CD14-positive monocyte (primary cell): ENCODE measurements around the gene ARHGEF1. TPM values are rescaled to one million over a fixed set of nuclear protein-coding genes. Genes with fewer than 3 reads are reported as not detected.
A peak's percentile ranks its signal among the peaks of the same experiment; 100 is the strongest.
"Not testable (repeated sequence)": the region's sequence is repeated elsewhere in the genome, so short reads cannot be mapped to it uniquely, and the experiment has no call there.

Source experiments
- DNase-seq, 3 donors: peaks; one replicate each; pipeline ENCODE4 v3.0.0-alpha.2; 2011 to 2022
- H2AFZ ChIP-seq: 2 replicates; pipeline ENCODE4 v1.6.0; 2012; ENCODE audit warnings: mild to moderate bottlenecking, low read depth, low read length, inconsistent platforms; ENCODE audit not compliant: insufficient read depth, poor library complexity, severe bottlenecking
- H3K27ac ChIP-seq, 2 donors: 1 replicate in 1 of 2; 2 replicates in 1 of 2; pipeline ENCODE4 v1.5.1; 2012 to 2013; ENCODE audit warnings: low read length in 2 of 2, control low read depth in 1 of 2, inconsistent platforms in 1 of 2, low read depth in 1 of 2, mild to moderate bottlenecking in 1 of 2
- H3K27me3 ChIP-seq, 2 donors: one replicate each; pipeline versions ENCODE4 v1.6.0 to v1.6.1; 2011 to 2013; ENCODE audit warnings: low read length in 2 of 2; ENCODE audit not compliant: control insufficient read depth in 2 of 2, insufficient read depth in 2 of 2
- H3K36me3 ChIP-seq, 2 donors: replicated peaks in 1 of 2; 1 replicate in 1 of 2; 2 replicates in 1 of 2; pipeline versions ENCODE4 v1.5.1 to v1.6.1; 2012 to 2013; ENCODE audit warnings: low read length in 2 of 2, control low read depth in 1 of 2, inconsistent platforms in 1 of 2, mild to moderate bottlenecking in 1 of 2; ENCODE audit not compliant: insufficient read depth in 2 of 2, control insufficient read depth in 1 of 2
- H3K4me1 ChIP-seq, 2 donors: 1 replicate in 1 of 2; 2 replicates in 1 of 2; pipeline versions ENCODE4 v1.5.1 to v1.6.1; 2012 to 2013; ENCODE audit warnings: low read length in 2 of 2, control low read depth in 1 of 2, inconsistent platforms in 1 of 2, mild to moderate bottlenecking in 1 of 2, moderate library complexity in 1 of 2; ENCODE audit not compliant: insufficient read depth in 2 of 2, control insufficient read depth in 1 of 2
- H3K4me2 ChIP-seq: replicated peaks from 2 replicates; pipeline ENCODE3; 2012; ENCODE audit warnings: low read length, moderate library complexity, mild to moderate bottlenecking; ENCODE audit not compliant: poor library complexity, severe bottlenecking; ENCODE audit errors: extremely low read depth
- H3K4me3 ChIP-seq, 3 experiments: fragments of 200-600 bp in 1 of 3; sonication (generic) in 1 of 3; replicated peaks in 1 of 3; 1 replicate in 2 of 3; 2 replicates in 1 of 3; pipeline ENCODE4 v1.5.1; 2011 to 2013; ENCODE audit warnings: low read length in 3 of 3, mild to moderate bottlenecking in 3 of 3, control low read depth in 2 of 3, low read depth in 2 of 3, inconsistent platforms in 1 of 3, moderate library complexity in 1 of 3
- H3K79me2 ChIP-seq: 2 replicates; pipeline ENCODE4 v1.6.0; 2012; ENCODE audit warnings: mild to moderate bottlenecking, control low read depth, inconsistent platforms, low read length, moderate library complexity; ENCODE audit not compliant: insufficient read depth
- H3K9ac ChIP-seq: 2 replicates; pipeline ENCODE4 v1.6.0; 2017; ENCODE audit warnings: low read length, mild to moderate bottlenecking; ENCODE audit not compliant: insufficient read depth, poor library complexity, severe bottlenecking
- H3K9me3 ChIP-seq, 2 donors: replicated peaks in 1 of 2; 1 replicate in 1 of 2; 2 replicates in 1 of 2; pipeline versions ENCODE4 v1.5.1 to v1.6.1; 2012 to 2013; ENCODE audit warnings: low read length in 2 of 2, control low read depth in 1 of 2; ENCODE audit not compliant: control insufficient read depth in 1 of 2, insufficient read depth in 1 of 2
- H4K20me1 ChIP-seq: 2 replicates; pipeline ENCODE4 v1.6.0; 2012; ENCODE audit warnings: mild to moderate bottlenecking, low read length, control low read depth, moderate library complexity; ENCODE audit not compliant: insufficient read depth
- H3K27ac Mint-ChIP-seq, 7 donors: one replicate each; pipeline ENCODE4 v1.8.0; 2020; ENCODE audit warnings: mild to moderate bottlenecking in 7 of 7, mixed read lengths in 7 of 7, moderate library complexity in 6 of 7, inconsistent platforms in 2 of 7
- H3K27me3 Mint-ChIP-seq, 3 donors: one replicate each; pipeline ENCODE4 v1.8.0; 2021 to 2022; ENCODE audit warnings: low read depth in 3 of 3, mild to moderate bottlenecking in 3 of 3, mixed read lengths in 3 of 3, moderate library complexity in 3 of 3, inconsistent platforms in 1 of 3
- H3K36me3 Mint-ChIP-seq, 2 donors: one replicate each; pipeline ENCODE4 v1.8.0; 2020; ENCODE audit warnings: mixed read lengths in 2 of 2, inconsistent platforms in 1 of 2, mild to moderate bottlenecking in 1 of 2
- H3K4me1 Mint-ChIP-seq: one replicate; pipeline ENCODE4 v1.8.0; 2020; ENCODE audit warnings: mild to moderate bottlenecking, mixed read lengths
- H3K4me3 Mint-ChIP-seq, 2 donors: one replicate each; pipeline ENCODE4 v1.8.0; 2020; ENCODE audit warnings: mild to moderate bottlenecking in 2 of 2, mixed read lengths in 2 of 2, moderate library complexity in 1 of 2
- H3K9me3 Mint-ChIP-seq, 7 donors: one replicate each; pipeline ENCODE4 v1.8.0; 2020 to 2022; ENCODE audit warnings: mixed read lengths in 7 of 7, mild to moderate bottlenecking in 6 of 7, moderate library complexity in 6 of 7, inconsistent platforms in 2 of 7
- WGBS: methylation state at CpG from one replicate; pipeline ENCODE4 v1.1.5; 2013; ENCODE audit warnings: missing lambda C conversion rate; ENCODE audit not compliant: insufficient coverage; 5-methylcytosine and 5-hydroxymethylcytosine counted together
- intact Hi-C, 2 donors: fragments of 100-400 bp; cut with micrococcal nuclease; formaldehyde crosslinking; loops; one replicate each; pipeline versions ENCODE4 v1.15.0 to v1.15.1; 2023
- polyA plus RNA-seq, 3 donors: library from polyadenylated mRNA; depleted of rRNA in 1 of 3; unstranded in 2 of 3; stranded (reverse) in 1 of 3; fragments of 300-500 nt in 2 of 3; fragments of >200 nt in 1 of 3; fragmentation: Illumina TruSeq in 2 of 3; gene quantifications; 1 replicate in 2 of 3; 2 replicates in 1 of 3; pipeline ENCODE4 v1.2.3, GENCODE V29; 2012 to 2021
- TF ChIP-seq, protein P1 (sequence below): fragments of 200-600 bp; IDR thresholded peaks from one replicate; pipeline ENCODE4 v1.8.0; 2022; ENCODE audit warnings: antibody characterized with exemption, mild to moderate bottlenecking

Gene ARHGEF1
- polyA plus RNA-seq, 3 donors, result 82.8 to 622 (median 95.5) TPM

GRCh38 chr19:41936961-41937360 is 54.0 kb downstream of the ARHGEF1 start:
- no peaks in the 10 kb centered on the region for H4K20me1 ChIP-seq
- 92% methylated on average over 14 of the region's 15 CpGs for WGBS
- TF ChIP-seq, protein P1, sequence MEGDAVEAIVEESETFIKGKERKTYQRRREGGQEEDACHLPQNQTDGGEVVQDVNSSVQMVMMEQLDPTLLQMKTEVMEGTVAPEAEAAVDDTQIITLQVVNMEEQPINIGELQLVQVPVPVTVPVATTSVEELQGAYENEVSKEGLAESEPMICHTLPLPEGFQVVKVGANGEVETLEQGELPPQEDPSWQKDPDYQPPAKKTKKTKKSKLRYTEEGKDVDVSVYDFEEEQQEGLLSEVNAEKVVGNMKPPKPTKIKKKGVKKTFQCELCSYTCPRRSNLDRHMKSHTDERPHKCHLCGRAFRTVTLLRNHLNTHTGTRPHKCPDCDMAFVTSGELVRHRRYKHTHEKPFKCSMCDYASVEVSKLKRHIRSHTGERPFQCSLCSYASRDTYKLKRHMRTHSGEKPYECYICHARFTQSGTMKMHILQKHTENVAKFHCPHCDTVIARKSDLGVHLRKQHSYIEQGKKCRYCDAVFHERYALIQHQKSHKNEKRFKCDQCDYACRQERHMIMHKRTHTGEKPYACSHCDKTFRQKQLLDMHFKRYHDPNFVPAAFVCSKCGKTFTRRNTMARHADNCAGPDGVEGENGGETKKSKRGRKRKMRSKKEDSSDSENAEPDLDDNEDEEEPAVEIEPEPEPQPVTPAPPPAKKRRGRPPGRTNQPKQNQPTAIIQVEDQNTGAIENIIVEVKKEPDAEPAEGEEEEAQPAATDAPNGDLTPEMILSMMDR, result no peak
- intact Hi-C loops, result no loop called here
- peaks cover 14% of the 10 kb centered on the region for H3K4me1 Mint-ChIP-seq
- no peaks in the 10 kb centered on the region for H3K36me3 ChIP-seq
- H3K27ac ChIP-seq, result no peak overlapping the region
- DNase-seq, result no peak
- peaks cover 0 to 4% of the 10 kb centered on the region in 2 donors for H3K9me3 ChIP-seq
- peaks cover 3 to 8% of the 10 kb centered on the region in 2 donors for H3K36me3 Mint-ChIP-seq
- H3K9me3 Mint-ChIP-seq, result peaks cover 0 to 11% (median 6%) of the 10 kb centered on the region in 7 donors
- H2AFZ ChIP-seq, result no peak overlapping the region
- no peak overlapping the region for H3K27ac Mint-ChIP-seq
- H3K4me3 ChIP-seq, result no peak overlapping the region
- peak overlapping the region in 1 of 2 donors; percentile 62 for H3K4me3 Mint-ChIP-seq
- no peak overlapping the region for H3K9ac ChIP-seq
- H3K27me3 Mint-ChIP-seq, result peaks cover 51 to 70% (median 52%) of the 10 kb centered on the region in 3 donors
- peaks cover 8 to 14% of the 10 kb centered on the region in 2 donors for H3K4me1 ChIP-seq
- H3K79me2 ChIP-seq, result no peaks in the 10 kb centered on the region
- peaks cover 16 to 53% of the 10 kb centered on the region in 2 donors for H3K27me3 ChIP-seq
- no peak overlapping the region for H3K4me2 ChIP-seq

- Histone ChIP-seq H3K9ac (no peak overlapping the region), H3K27ac (no peak overlapping the region), H3K9me3 (peaks cover 0 to 4% of the 10 kb centered on the region in 2 donors), H3K36me3 (no peaks in the 10 kb centered on the region), H3K4me3 (no peak overlapping the region), H2AFZ (no peak overlapping the region), H3K27me3 (peaks cover 16 to 51% of the 10 kb centered on the region in 2 donors), H3K4me1 (peaks cover 8 to 14% of the 10 kb centered on the region in 2 donors), H3K79me2 (no peaks in the 10 kb centered on the region), H3K4me2 (no peak overlapping the region), H4K20me1 (no peaks in the 10 kb centered on the region)
- Mint-ChIP-seq H3K4me3 (peak overlapping the region in 1 of 2 donors; percentile 26), H3K27ac (no peak overlapping the region), H3K4me1 (peaks cover 14% of the 10 kb centered on the region), H3K36me3 (peaks cover 3 to 8% of the 10 kb centered on the region in 2 donors), H3K9me3 (peaks cover 0 to 11% (median 6%) of the 10 kb centered on the region in 7 donors), H3K27me3 (peaks cover 51 to 70% (median 60%) of the 10 kb centered on the region in 3 donors)
- intact Hi-C loops, result no loop called here
- no peak for DNase-seq
- 58% methylated on average over 18 of the region's 22 CpGs for WGBS
- TF ChIP-seq, protein P1, result no peak
Observed at GRCh38 chr19:41937525-41938468, 54.8 kb downstream of the ARHGEF1 start.

- H3K36me3 Mint-ChIP-seq, H3K4me3 ChIP-seq, H3K9me3 ChIP-seq, DNase-seq, H3K4me2 ChIP-seq, H3K27ac ChIP-seq, H3K4me3 Mint-ChIP-seq, H4K20me1 ChIP-seq, H3K79me2 ChIP-seq, H2AFZ ChIP-seq, intact Hi-C loops, H3K4me1 Mint-ChIP-seq, H3K9ac ChIP-seq, H3K27ac Mint-ChIP-seq, H3K36me3 ChIP-seq: not testable (repeated sequence)
- Histone ChIP-seq H3K27me3 (peaks cover 16 to 51% of the 10 kb centered on the region in 2 donors), H3K4me1 (peaks cover 8 to 14% of the 10 kb centered on the region in 2 donors)
- Mint-ChIP-seq H3K9me3 (peaks cover 0 to 11% (median 6%) of the 10 kb centered on the region in 7 donors), H3K27me3 (peaks cover 47 to 69% (median 64%) of the 10 kb centered on the region in 3 donors)
Observed at GRCh38 chr19:41939209-41939608, 56.2 kb downstream of the ARHGEF1 start.
